Stomach (tissue), 4 donors: ENCODE results near the gene CELA2A.

ENCODE experiments used
- CTCF ChIP-seq, 7 experiments: fragments of 450-650 bp in 4 of 7; fragments of 200-600 bp in 3 of 7; sonication (generic) in 3 of 7; IDR thresholded peaks; one replicate each; pipeline ENCODE4 v1.5.1; 2016 to 2019; ENCODE audit warnings: antibody characterized with exemption in 7 of 7, control low read depth in 2 of 7, mild to moderate bottlenecking in 1 of 7
- EP300 ChIP-seq: sonication (generic); formaldehyde crosslinking; IDR thresholded peaks from one replicate; pipeline ENCODE4 v1.6.1; 2017; ENCODE audit warnings: antibody characterized with exemption
- POLR2A ChIP-seq, 4 donors: fragments of 450-650 bp; IDR thresholded peaks; one replicate each; pipeline ENCODE4 v1.6.1; 2016; ENCODE audit warnings: antibody characterized with exemption in 4 of 4, control low read depth in 2 of 4, mild to moderate bottlenecking in 1 of 4, moderate library complexity in 1 of 4
- POLR2AphosphoS5 ChIP-seq, 3 donors: sonication (generic); formaldehyde crosslinking; IDR thresholded peaks; one replicate each; pipeline ENCODE4 v1.6.1; 2016; ENCODE audit warnings: antibody characterized with exemption in 3 of 3

DNA sequence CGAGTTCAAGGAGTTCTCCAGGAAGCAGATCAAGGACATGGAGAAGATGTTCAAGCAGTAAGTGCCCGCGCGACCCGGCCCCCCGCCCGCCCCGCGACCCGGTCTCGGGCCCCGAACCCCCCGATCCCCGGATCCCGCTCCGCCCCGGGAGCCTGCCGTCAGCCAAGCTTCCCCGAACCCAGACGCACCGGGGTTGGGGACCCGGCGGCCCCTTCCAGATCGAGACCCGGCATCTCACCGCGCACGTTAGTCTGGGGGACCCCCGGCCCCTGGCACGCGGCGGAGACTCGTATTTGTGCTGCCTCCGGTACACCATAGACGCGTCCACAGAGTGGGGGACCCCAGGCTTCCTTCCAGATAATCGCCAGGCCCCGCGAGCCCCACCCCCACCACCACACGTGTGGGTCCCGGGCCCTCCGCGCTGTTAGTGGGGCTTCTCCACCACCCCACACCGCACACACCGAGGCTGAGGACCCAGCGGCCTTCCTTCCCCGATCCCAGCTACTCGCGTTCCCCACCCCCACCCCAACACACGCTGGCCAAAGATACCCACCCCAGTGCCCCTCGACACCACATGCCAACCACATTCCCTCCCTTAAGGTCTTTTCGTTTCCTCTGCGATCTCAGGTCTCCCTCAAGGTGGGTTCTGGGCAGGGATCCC lies 46.2 kb upstream of the CELA2A start:
- TF ChIP-seq CTCF (IDR thresholded peaks at IDR 0.05) (no peak), POLR2AphosphoS5 (IDR thresholded peaks at IDR 0.05) (no peak), POLR2A (IDR thresholded peaks at IDR 0.05) (no peak), EP300 (no peak)
